ENCODE measurements around the gene SLC4A1AP.
A peak's percentile ranks its signal among the peaks of the same experiment; 100 is the strongest.
"Not testable (repeated sequence)": the region's sequence is repeated elsewhere in the genome, so short reads cannot be mapped to it uniquely, and the experiment has no call there.

SLC4A1AP gene

GRCh38 chr2:27628767-27629709 is 34.7 kb upstream of the SLC4A1AP start, which contains the start of the genes CCDC121 and GPN1:
Gene CCDC121, minus strand, starts transcription at chr2:27629012. Its CDS starts 1,213 bp downstream, at chr2:27627799.
Gene GPN1, plus strand, starts transcription at chr2:27629050. Its CDS starts 9 bp downstream, at chr2:27629059.
- 3% methylated on average over 44 of the region's 44 CpGs for WGBS
- Histone ChIP-seq H3K36me3 (ENCODE audit: insufficient read depth, low read length) (peaks cover 35% of the 10 kb centered on the region), H3K27ac (ENCODE audit: low read depth, low read length) (peak within 1 kb of the TSS; percentile 61; the same call in 1 of the 2 replicates), H3K4me3 (ENCODE audit: low read length) (peak within 1 kb of the TSS; percentile 90), H3K27me3 (ENCODE audit: insufficient read depth, low read length) (no peaks in the 10 kb centered on the region), H3K4me1 (ENCODE audit: insufficient read depth, low read length) (peaks cover 6% of the 10 kb centered on the region; the same call in 1 of the 2 replicates), H3K9ac (ENCODE audit: low read depth, low read length) (peak within 1 kb of the TSS; percentile 97), H3K9me3 (ENCODE audit: insufficient read depth, low read depth, low read length) (no peaks in the 10 kb centered on the region)

- H3K4me3 ChIP-seq (ENCODE audit: low read length); H3K9ac ChIP-seq (ENCODE audit: low read depth, low read length); H3K27me3 ChIP-seq (ENCODE audit: insufficient read depth, low read length); H3K27ac ChIP-seq (ENCODE audit: low read depth, low read length); H3K4me1 ChIP-seq (ENCODE audit: insufficient read depth, low read length); H3K9me3 ChIP-seq (ENCODE audit: insufficient read depth, low read depth, low read length): not testable (repeated sequence)
- WGBS = 94% methylated on average over 2 of the region's 2 CpGs
- peaks cover 47% of the 10 kb centered on the region for H3K36me3 ChIP-seq (ENCODE audit: insufficient read depth, low read length)
Observed at GRCh38 chr2:27630257-27630656, 33.4 kb upstream of the SLC4A1AP start.

- H3K27me3 ChIP-seq (ENCODE audit: insufficient read depth, low read length) = no peaks in the 10 kb centered on the region
- peaks cover 87% of the 10 kb centered on the region for H3K36me3 ChIP-seq (ENCODE audit: insufficient read depth, low read length)
- WGBS = 95% methylated on average over 2 of the region's 2 CpGs
- H3K9ac ChIP-seq (ENCODE audit: low read depth, low read length) = no peak overlapping the region
- H3K4me1 ChIP-seq (ENCODE audit: insufficient read depth, low read length) = no peaks in the 10 kb centered on the region
- no peaks in the 10 kb centered on the region for H3K9me3 ChIP-seq (ENCODE audit: insufficient read depth, low read depth, low read length)
- no peak overlapping the region for H3K27ac ChIP-seq (ENCODE audit: low read depth, low read length)
- H3K4me3 ChIP-seq (ENCODE audit: low read length) = no peak overlapping the region
Observed at GRCh38 chr2:27634291-27634690, 29.4 kb upstream of the SLC4A1AP start.

GRCh38 chr2:27636766-27637165 is 26.9 kb upstream of the SLC4A1AP start:
- H3K36me3 ChIP-seq (ENCODE audit: insufficient read depth, low read length) = peaks cover 96% of the 10 kb centered on the region

GRCh38 chr2:27638037-27638637 is 25.6 kb upstream of the SLC4A1AP start:
- Histone ChIP-seq H3K36me3 (ENCODE audit: insufficient read depth, low read length) (peaks cover 96% of the 10 kb centered on the region), H3K4me1 (ENCODE audit: insufficient read depth, low read length) (no peaks in the 10 kb centered on the region), H3K9me3 (ENCODE audit: insufficient read depth, low read depth, low read length) (no peaks in the 10 kb centered on the region), H3K27me3 (ENCODE audit: insufficient read depth, low read length) (no peaks in the 10 kb centered on the region), H3K27ac (ENCODE audit: low read depth, low read length) (no peak overlapping the region), H3K9ac (ENCODE audit: low read depth, low read length) (no peak overlapping the region), H3K4me3 (ENCODE audit: low read length) (no peak overlapping the region)
- 95% methylated on average over 3 of the region's 3 CpGs for WGBS

More at GRCh38 chr2:27636766-27637165, 26.9 kb upstream of the SLC4A1AP start:
- Histone ChIP-seq H3K4me1 (ENCODE audit: insufficient read depth, low read length) (no peaks in the 10 kb centered on the region), H3K27me3 (ENCODE audit: insufficient read depth, low read length) (no peaks in the 10 kb centered on the region), H3K4me3 (ENCODE audit: low read length) (no peak overlapping the region), H3K9me3 (ENCODE audit: insufficient read depth, low read depth, low read length) (no peaks in the 10 kb centered on the region), H3K27ac (ENCODE audit: low read depth, low read length) (no peak overlapping the region), H3K9ac (ENCODE audit: low read depth, low read length) (no peak overlapping the region)
- 94% methylated on average over 5 of the region's 5 CpGs for WGBS

- Histone ChIP-seq H3K36me3 (ENCODE audit: insufficient read depth, low read length) (peaks cover 99% of the 10 kb centered on the region), H3K9ac (ENCODE audit: low read depth, low read length) (no peak overlapping the region), H3K27me3 (ENCODE audit: insufficient read depth, low read length) (no peaks in the 10 kb centered on the region), H3K9me3 (ENCODE audit: insufficient read depth, low read depth, low read length) (no peaks in the 10 kb centered on the region), H3K4me1 (ENCODE audit: insufficient read depth, low read length) (no peaks in the 10 kb centered on the region), H3K4me3 (ENCODE audit: low read length) (no peak overlapping the region), H3K27ac (ENCODE audit: low read depth, low read length) (no peak overlapping the region)
- 73% methylated on average over 3 of the region's 3 CpGs for WGBS
Observed at GRCh38 chr2:27638709-27639108, 25.0 kb upstream of the SLC4A1AP start.

DNA sequence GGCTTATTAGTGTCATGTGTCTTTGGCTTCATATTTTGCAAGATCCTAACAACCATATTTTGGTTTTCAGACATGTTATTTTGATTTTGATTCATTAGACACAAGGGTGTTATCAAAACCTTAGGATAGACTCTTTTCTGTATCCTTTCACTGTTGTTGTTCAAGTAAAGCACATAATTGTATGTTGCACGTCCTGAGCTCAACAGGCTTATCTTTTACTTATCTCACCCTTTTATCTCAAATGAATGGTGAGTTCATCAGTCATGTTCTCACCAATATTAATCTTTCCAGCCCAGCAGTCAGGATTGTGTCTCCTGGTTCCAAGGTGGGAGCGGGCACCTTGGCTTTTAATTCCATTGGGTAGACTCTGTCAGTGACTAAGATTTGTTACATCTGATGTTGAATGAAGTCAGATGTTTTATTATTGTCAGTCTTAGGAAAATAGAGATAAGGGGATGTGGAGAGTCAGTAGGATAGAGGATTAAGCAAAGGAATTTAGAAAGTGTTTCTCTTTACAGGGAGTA is 22.9 kb upstream of the SLC4A1AP start:
- H3K36me3 ChIP-seq (ENCODE audit: insufficient read depth, low read length) = peaks cover 95% of the 10 kb centered on the region
- H3K4me3 ChIP-seq (ENCODE audit: low read length) = no peak overlapping the region
- no peaks in the 10 kb centered on the region for H3K4me1 ChIP-seq (ENCODE audit: insufficient read depth, low read length)
- WGBS = 90% methylated on average over 2 of the region's 2 CpGs
- no peaks in the 10 kb centered on the region for H3K27me3 ChIP-seq (ENCODE audit: insufficient read depth, low read length)
- no peak overlapping the region for H3K27ac ChIP-seq (ENCODE audit: low read depth, low read length)
- no peaks in the 10 kb centered on the region for H3K9me3 ChIP-seq (ENCODE audit: insufficient read depth, low read depth, low read length)
- no peak overlapping the region for H3K9ac ChIP-seq (ENCODE audit: low read depth, low read length)

GRCh38 chr2:27645197-27645596 is 18.5 kb upstream of the SLC4A1AP start:
- Histone ChIP-seq H3K4me3 (ENCODE audit: low read length) (no peak overlapping the region), H3K9me3 (ENCODE audit: insufficient read depth, low read depth, low read length) (no peaks in the 10 kb centered on the region), H3K36me3 (ENCODE audit: insufficient read depth, low read length) (peaks cover 90% of the 10 kb centered on the region), H3K27me3 (ENCODE audit: insufficient read depth, low read length) (no peaks in the 10 kb centered on the region), H3K9ac (ENCODE audit: low read depth, low read length) (no peak overlapping the region), H3K4me1 (ENCODE audit: insufficient read depth, low read length) (no peaks in the 10 kb centered on the region), H3K27ac (ENCODE audit: low read depth, low read length) (no peak overlapping the region)

GRCh38 chr2:27647289-27647688 is 16.4 kb upstream of the SLC4A1AP start:
- no peaks in the 10 kb centered on the region for H3K9me3 ChIP-seq (ENCODE audit: insufficient read depth, low read depth, low read length)
- no peak overlapping the region for H3K4me3 ChIP-seq (ENCODE audit: low read length)
- H3K9ac ChIP-seq (ENCODE audit: low read depth, low read length) = no peak overlapping the region
- H3K27me3 ChIP-seq (ENCODE audit: insufficient read depth, low read length) = no peaks in the 10 kb centered on the region
- H3K27ac ChIP-seq (ENCODE audit: low read depth, low read length) = no peak overlapping the region
- peaks cover 88% of the 10 kb centered on the region for H3K36me3 ChIP-seq (ENCODE audit: insufficient read depth, low read length)
- H3K4me1 ChIP-seq (ENCODE audit: insufficient read depth, low read length) = no peaks in the 10 kb centered on the region

GRCh38 chr2:27647737-27648136 is 16.0 kb upstream of the SLC4A1AP start:
- no peak overlapping the region for H3K4me3 ChIP-seq (ENCODE audit: low read length)
- H3K4me1 ChIP-seq (ENCODE audit: insufficient read depth, low read length) = no peaks in the 10 kb centered on the region
- H3K27ac ChIP-seq (ENCODE audit: low read depth, low read length) = no peak overlapping the region
- H3K9ac ChIP-seq (ENCODE audit: low read depth, low read length) = no peak overlapping the region
- peaks cover 88% of the 10 kb centered on the region for H3K36me3 ChIP-seq (ENCODE audit: insufficient read depth, low read length)
- H3K9me3 ChIP-seq (ENCODE audit: insufficient read depth, low read depth, low read length) = no peaks in the 10 kb centered on the region
- WGBS = 95% methylated on average over 4 of the region's 4 CpGs
- no peaks in the 10 kb centered on the region for H3K27me3 ChIP-seq (ENCODE audit: insufficient read depth, low read length)

GRCh38 chr2:27651056-27651455 is 12.6 kb upstream of the SLC4A1AP start:
- H3K4me3 ChIP-seq (ENCODE audit: low read length) = no peak overlapping the region
- H3K27me3 ChIP-seq (ENCODE audit: insufficient read depth, low read length) = no peaks in the 10 kb centered on the region
- H3K27ac ChIP-seq (ENCODE audit: low read depth, low read length) = no peak overlapping the region
- no peak overlapping the region for H3K9ac ChIP-seq (ENCODE audit: low read depth, low read length)
- H3K4me1 ChIP-seq (ENCODE audit: insufficient read depth, low read length) = no peaks in the 10 kb centered on the region
- H3K9me3 ChIP-seq (ENCODE audit: insufficient read depth, low read depth, low read length) = no peaks in the 10 kb centered on the region
- 87% methylated on average over 4 of the region's 4 CpGs for WGBS
- peaks cover 93% of the 10 kb centered on the region for H3K36me3 ChIP-seq (ENCODE audit: insufficient read depth, low read length)
